Uterus (tissue), 2 donors: ENCODE measurements around the gene MACROH2A1.

Experiments
- POLR2A ChIP-seq, 2 donors: fragments of 450-650 bp; IDR thresholded peaks; one replicate each; pipeline ENCODE4 v1.6.1; 2016; ENCODE audit warnings: antibody characterized with exemption in 2 of 2, mild to moderate bottlenecking in 1 of 2, moderate library complexity in 1 of 2
- TF ChIP-seq, protein P1 (sequence below), 4 experiments: fragments of 200-600 bp in 2 of 4; fragments of 450-650 bp in 2 of 4; sonication (generic) in 2 of 4; IDR thresholded peaks; one replicate each; pipeline ENCODE4 v1.5.1; 2016 to 2019; ENCODE audit warnings: antibody characterized with exemption in 4 of 4, mild to moderate bottlenecking in 2 of 4, moderate library complexity in 1 of 4

- TF ChIP-seq, protein P1, sequence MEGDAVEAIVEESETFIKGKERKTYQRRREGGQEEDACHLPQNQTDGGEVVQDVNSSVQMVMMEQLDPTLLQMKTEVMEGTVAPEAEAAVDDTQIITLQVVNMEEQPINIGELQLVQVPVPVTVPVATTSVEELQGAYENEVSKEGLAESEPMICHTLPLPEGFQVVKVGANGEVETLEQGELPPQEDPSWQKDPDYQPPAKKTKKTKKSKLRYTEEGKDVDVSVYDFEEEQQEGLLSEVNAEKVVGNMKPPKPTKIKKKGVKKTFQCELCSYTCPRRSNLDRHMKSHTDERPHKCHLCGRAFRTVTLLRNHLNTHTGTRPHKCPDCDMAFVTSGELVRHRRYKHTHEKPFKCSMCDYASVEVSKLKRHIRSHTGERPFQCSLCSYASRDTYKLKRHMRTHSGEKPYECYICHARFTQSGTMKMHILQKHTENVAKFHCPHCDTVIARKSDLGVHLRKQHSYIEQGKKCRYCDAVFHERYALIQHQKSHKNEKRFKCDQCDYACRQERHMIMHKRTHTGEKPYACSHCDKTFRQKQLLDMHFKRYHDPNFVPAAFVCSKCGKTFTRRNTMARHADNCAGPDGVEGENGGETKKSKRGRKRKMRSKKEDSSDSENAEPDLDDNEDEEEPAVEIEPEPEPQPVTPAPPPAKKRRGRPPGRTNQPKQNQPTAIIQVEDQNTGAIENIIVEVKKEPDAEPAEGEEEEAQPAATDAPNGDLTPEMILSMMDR (IDR thresholded peaks at IDR 0.05): no peak
- no peak for TF ChIP-seq POLR2A (IDR thresholded peaks at IDR 0.05)
These were observed 12.9 kb downstream of the MACROH2A1 start for GRCh38 chr5:135386096-135386495.
